ENCODE data around the gene TMEM178B. TPM values are rescaled to one million over a fixed set of nuclear protein-coding genes. Genes with fewer than 3 reads are reported as not detected.

Gene TMEM178B
- polyA plus RNA-seq, 1 of the 3 experiments (the other 2 are of a cell fraction) = 0.20 TPM

GRCh38 chr7:141433698-141434097 lies 359.8 kb downstream of the TMEM178B start (continued):
- TF ChIP-seq REST (IDR thresholded peaks at IDR 0.05; ENCODE audit: low read depth, low read length) (no peak), USF2 (IDR thresholded peaks at IDR 0.05; ENCODE audit: borderline replicate concordance, low read depth, low read length) (no peak), PBX3 (IDR thresholded peaks at IDR 0.05) (no peak), MEF2A (IDR thresholded peaks at IDR 0.05; ENCODE audit: borderline replicate concordance, low read depth) (no peak), TCF12 (IDR thresholded peaks at IDR 0.05) (no peak)

GRCh38 chr7:141436139-141436538 lies 362.3 kb downstream of the TMEM178B start:
- no peak overlapping the region for H3K9ac ChIP-seq
- CTCF ChIA-PET = interaction anchor here (1.0 to 1.2 kb wide), 2 partner anchors 30 to 165 kb away, joined by 3 read pairs; no protein-coding TSS in a partner anchor
- 5% methylated on average over 2 of the region's 2 CpGs for WGBS (ENCODE audit: low lambda C conversion rate)
- TF ChIP-seq JUND (IDR thresholded peaks at IDR 0.05) = no peak
- TF ChIP-seq CHD2 (IDR thresholded peaks at IDR 0.05; ENCODE audit: low read length, partially characterized antibody) = no peak
- H3K4me1 ChIP-seq (ENCODE audit: control insufficient read depth in 1 of 2, insufficient read depth in 2 of 2, low read depth in 1 of 2, low read length in 1 of 2) = no peaks in the 10 kb centered on the region; a peak in 1 of 4 replicates
- H3K36me3 ChIP-seq (replicated peaks in 1 of 2; ENCODE audit: control insufficient read depth in 1 of 2, insufficient read depth in 2 of 2, low read length in 1 of 2) = no peaks in the 10 kb centered on the region
- H3K9me2 ChIP-seq = no peaks in the 10 kb centered on the region
- no peaks in the 10 kb centered on the region for H3F3A ChIP-seq (replicated peaks; ENCODE audit: insufficient read depth)
- H3K4me2 ChIP-seq = no peak overlapping the region
- POLR2A ChIA-PET = interaction anchor here (0.7 to 0.8 kb wide), 2 partner anchors 16 to 116 kb away, joined by 3 read pairs; no protein-coding TSS in a partner anchor
- H4K20me1 ChIP-seq (ENCODE audit: insufficient read depth) = no peaks in the 10 kb centered on the region
- H3K27ac ChIP-seq (ENCODE audit: low read depth in 2 of 2, low read length in 1 of 2) = no peak overlapping the region
- H3K4me3 ChIP-seq (ENCODE audit: low read depth in 2 of 2, low read length in 1 of 2) = no peak overlapping the region
- no peak overlapping the region for H2AFZ ChIP-seq (ENCODE audit: low read depth)
- H3K9me3 ChIP-seq = 0 out of 2 replicates have a peak, but pooled peaks cover 4% of the 10 kb centered on the region
- H3K79me2 ChIP-seq (ENCODE audit: insufficient read depth) = no peaks in the 10 kb centered on the region
- no peak for DNase-seq
- H3K27me3 ChIP-seq (ENCODE audit: insufficient read depth) = no peaks in the 10 kb centered on the region

- no peaks in the 10 kb centered on the region for H3F3A ChIP-seq (replicated peaks; ENCODE audit: insufficient read depth)
- POLR2A ChIA-PET = interaction anchor here (0.7 to 0.8 kb wide), 2 partner anchors 16 to 115 kb away, joined by 3 read pairs; no protein-coding TSS in a partner anchor
- H3K27me3 ChIP-seq (ENCODE audit: insufficient read depth) = no peaks in the 10 kb centered on the region
- H3K27ac ChIP-seq (ENCODE audit: low read depth in 2 of 2, low read length in 1 of 2) = no peak overlapping the region
- no peaks in the 10 kb centered on the region for H3K79me2 ChIP-seq (ENCODE audit: insufficient read depth)
- DNase-seq = no peak
- WGBS (ENCODE audit: low lambda C conversion rate) = 33% methylated on average over 7 of the region's 7 CpGs
- H3K9ac ChIP-seq = no peak overlapping the region
- H3K4me3 ChIP-seq (ENCODE audit: low read depth in 2 of 2, low read length in 1 of 2) = no peak overlapping the region
- no peaks in the 10 kb centered on the region for H3K36me3 ChIP-seq (replicated peaks in 1 of 2; ENCODE audit: control insufficient read depth in 1 of 2, insufficient read depth in 2 of 2, low read length in 1 of 2)
- H3K9me2 ChIP-seq = no peaks in the 10 kb centered on the region
- H4K20me1 ChIP-seq (ENCODE audit: insufficient read depth) = no peaks in the 10 kb centered on the region
- 0 out of 2 replicates have a peak, but pooled peaks cover 4% of the 10 kb centered on the region for H3K9me3 ChIP-seq
- no peak overlapping the region for H3K4me2 ChIP-seq
- CTCF ChIA-PET = interaction anchor here (1.0 to 1.2 kb wide), 2 partner anchors 30 to 165 kb away, joined by 3 read pairs; no protein-coding TSS in a partner anchor
- H2AFZ ChIP-seq (ENCODE audit: low read depth) = no peak overlapping the region
- H3K4me1 ChIP-seq (ENCODE audit: control insufficient read depth in 1 of 2, insufficient read depth in 2 of 2, low read depth in 1 of 2, low read length in 1 of 2) = no peaks in the 10 kb centered on the region; a peak in 1 of 4 replicates
- TF ChIP-seq MEF2A (IDR thresholded peaks at IDR 0.05; ENCODE audit: borderline replicate concordance, low read depth) (no peak), USF1 (IDR thresholded peaks at IDR 0.05; ENCODE audit: borderline replicate concordance, low read depth) (no peak), SIN3A (IDR thresholded peaks at IDR 0.05; ENCODE audit: borderline replicate concordance, low read depth, low read length) (no peak), REST (IDR thresholded peaks at IDR 0.05; ENCODE audit: low read depth, low read length) (no peak), IRF3 (IDR thresholded peaks at IDR 0.05; ENCODE audit: low read depth, low read length) (no peak), POLR2AphosphoS5 (IDR thresholded peaks at IDR 0.05; ENCODE audit: low read depth, low read length) (no peak)
Measured at GRCh38 chr7:141436575-141437075, 362.8 kb downstream of the TMEM178B start.

All from SK-N-SH (cell line).